GM19463 (cell line): ENCODE data around the gene WWTR1.

ENCODE experiments used
- ATAC-seq: cut with Tn5 transposase; IDR thresholded peaks from one replicate; pipeline ENCODE4 v1.9.1; 2021; ENCODE audit warnings: mild to moderate bottlenecking, moderate library complexity; ENCODE audit not compliant: unreplicated experiment

The WWTR1 gene

DNA sequence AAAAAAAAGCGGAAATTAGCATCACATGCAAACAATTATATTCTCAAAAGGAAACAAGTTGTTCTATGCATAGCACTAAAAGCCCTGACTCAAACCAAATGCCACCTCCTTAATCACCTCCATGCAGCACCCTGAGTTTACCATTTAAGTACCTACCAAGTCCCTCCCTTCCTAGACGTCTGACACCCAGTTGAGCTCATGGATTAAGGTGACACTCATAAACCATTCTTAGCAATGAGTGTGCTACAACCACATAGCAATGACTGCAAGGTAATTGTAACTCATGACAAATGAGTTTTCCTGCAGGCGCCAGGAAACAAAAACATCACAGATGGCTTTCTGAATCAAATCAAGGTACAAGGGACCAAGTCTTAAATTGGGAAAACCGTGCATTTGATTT, 32.0 kb downstream of the WWTR1 start:
- no peak for ATAC-seq

DNA sequence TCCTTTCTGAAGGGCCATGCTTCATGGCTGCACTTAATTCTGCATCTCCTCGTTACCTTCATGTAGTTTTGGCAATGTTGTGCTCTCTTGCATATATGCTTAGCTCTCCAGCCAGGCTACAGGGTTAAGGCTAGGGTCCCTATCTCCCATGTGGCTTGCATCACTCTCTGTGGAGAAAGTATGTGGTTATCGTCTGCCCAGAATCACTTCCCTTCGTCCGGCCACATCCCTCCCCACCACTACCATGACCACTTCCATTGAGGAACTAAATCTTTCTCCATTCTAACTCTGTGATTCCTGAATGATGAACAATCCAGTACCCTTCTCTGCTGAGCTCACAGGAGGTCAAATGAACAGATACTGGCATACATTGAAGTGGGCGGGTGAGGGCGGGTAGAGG, 34.0 kb downstream of the WWTR1 start:
- ATAC-seq, result no peak

- ATAC-seq, result peak; percentile 70
Observed at GRCh38 chr3:149621218-149622005, 36.4 kb downstream of the WWTR1 start.

GRCh38 chr3:149620291-149621020, 37.4 kb downstream of the WWTR1 start:
- ATAC-seq, result peak; percentile 66

GRCh38 chr3:149619136-149619535, 38.7 kb downstream of the WWTR1 start:
- no peak for ATAC-seq

DNA sequence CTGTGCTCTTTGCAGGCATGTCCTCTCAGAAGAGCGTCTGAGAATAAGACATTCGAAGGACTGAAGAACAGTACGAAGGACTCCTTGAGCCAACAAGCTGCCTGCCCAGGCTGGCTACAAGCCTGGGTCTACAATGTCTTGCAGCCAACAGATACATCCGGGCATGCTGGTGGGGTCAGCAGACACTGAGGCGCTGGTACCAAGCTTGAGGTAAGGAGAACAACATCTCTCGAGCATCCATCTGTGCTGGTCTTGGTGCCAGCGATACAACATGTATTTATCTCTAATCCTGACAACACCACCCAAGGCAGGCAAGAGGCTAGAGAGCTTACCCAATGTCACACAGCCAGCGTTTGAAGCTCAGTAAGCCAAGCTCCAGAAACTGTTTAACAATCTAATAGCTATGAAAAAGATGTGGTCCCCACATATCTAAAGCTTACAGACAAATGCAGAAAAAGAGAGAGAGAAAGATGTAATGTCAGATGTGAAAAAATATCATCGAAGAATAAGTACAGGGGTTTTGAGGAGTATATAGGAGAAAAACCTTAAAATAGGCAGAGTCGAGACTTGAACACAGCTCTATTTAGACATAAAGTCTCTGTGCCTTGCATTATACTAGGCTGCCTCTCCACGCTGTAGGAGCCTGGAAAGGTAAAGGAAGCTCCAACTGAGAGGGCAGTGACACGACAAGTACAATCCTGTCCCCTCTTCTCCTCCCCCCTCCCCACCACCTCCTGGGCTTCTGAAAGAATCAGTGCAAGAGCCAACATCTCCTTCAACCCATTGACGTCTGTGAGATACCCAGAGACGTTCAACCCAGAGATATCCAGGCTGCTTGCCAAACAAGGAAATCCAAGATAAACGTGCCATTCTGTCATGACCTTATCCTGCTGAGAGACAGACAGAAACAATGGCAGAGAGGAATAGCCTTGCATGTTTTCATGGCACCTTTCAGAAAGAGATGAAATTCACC, 39.4 kb downstream of the WWTR1 start:
- ATAC-seq, result no peak

GRCh38 chr3:149615731-149616221, 42.0 kb downstream of the WWTR1 start:
- no peak for ATAC-seq

DNA sequence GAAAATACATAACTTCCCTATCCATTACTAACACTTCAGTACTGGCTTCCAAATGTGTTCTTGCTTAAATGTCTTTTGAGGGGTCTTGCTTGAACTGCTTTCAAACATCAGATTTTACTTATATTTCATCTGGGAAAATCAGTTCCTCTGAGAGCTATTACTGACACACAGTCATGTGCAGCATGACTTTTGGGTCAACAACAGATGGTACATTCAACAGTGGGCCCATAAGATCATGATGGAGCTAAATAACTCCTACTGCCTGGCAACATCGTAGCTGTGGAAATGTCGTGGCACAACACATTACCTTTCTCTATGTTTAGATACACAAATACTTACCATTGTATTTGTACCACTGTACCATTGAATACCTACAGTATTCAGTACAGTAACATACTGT, 43.8 kb downstream of the WWTR1 start:
- no peak for ATAC-seq

DNA sequence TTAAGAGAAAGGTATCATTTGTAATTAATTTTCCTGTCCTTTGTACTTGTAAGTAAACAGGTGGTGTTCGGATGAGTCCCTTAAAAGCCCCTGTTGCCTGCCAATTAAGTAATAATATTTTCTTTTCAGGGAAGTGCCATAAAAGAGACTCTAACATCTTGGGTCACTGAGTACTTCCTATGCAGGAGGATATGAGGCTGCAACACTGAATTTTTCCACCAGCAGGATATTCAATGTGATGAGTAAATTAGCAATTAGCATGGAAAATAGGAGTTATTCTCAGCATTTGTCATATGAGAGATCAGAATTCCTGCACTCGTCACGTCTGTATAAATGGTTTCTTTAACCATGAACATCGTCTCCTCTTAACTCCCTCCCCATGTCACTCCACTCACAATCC, 45.4 kb downstream of the WWTR1 start:
- no peak for ATAC-seq

GRCh38 chr3:149611149-149611548, 46.7 kb downstream of the WWTR1 start:
- no peak for ATAC-seq

DNA sequence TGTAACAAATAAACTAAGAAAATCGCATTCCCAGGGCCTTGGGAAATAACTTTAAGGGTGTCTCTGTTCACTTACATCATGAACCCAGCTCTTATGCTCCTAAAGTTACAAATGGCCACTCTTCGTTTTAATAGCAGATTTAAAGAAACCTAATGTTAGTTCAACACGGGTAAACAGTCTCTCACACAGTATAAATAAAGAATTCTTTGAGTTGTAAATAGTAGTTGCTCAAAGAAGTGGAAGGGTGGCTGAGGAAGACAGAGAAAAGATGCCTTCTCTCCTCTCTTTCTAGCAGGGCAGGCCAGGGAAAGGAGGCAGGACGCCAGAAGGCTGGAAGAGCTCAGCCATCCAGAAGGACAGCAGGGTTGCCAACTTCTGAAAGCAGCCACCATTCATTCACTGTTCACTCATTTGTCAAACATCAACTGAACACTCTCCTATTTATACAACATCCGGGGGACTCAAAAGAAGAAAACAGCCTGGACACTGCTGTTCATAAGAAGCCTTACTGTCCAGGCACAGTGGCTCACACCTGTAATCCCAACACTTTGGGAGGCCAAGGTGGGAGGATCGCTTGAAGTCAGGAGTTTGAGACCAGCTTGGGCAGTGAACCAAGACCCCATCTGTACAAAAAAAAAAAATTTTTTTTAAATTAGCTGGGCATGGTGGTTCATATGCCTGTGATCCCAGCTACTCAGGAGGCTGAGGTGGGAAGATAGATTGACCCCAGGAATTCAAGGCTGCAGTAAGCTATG, 47.3 kb downstream of the WWTR1 start:
- ATAC-seq, result no peak

- ATAC-seq, result peak; percentile 97
Observed at GRCh38 chr3:149609595-149609994, 48.2 kb downstream of the WWTR1 start.

GRCh38 chr3:149608987-149609386, 48.8 kb downstream of the WWTR1 start:
- ATAC-seq, result no peak

- no peak for ATAC-seq
Observed at GRCh38 chr3:149605902-149606301, 51.9 kb downstream of the WWTR1 start.

DNA sequence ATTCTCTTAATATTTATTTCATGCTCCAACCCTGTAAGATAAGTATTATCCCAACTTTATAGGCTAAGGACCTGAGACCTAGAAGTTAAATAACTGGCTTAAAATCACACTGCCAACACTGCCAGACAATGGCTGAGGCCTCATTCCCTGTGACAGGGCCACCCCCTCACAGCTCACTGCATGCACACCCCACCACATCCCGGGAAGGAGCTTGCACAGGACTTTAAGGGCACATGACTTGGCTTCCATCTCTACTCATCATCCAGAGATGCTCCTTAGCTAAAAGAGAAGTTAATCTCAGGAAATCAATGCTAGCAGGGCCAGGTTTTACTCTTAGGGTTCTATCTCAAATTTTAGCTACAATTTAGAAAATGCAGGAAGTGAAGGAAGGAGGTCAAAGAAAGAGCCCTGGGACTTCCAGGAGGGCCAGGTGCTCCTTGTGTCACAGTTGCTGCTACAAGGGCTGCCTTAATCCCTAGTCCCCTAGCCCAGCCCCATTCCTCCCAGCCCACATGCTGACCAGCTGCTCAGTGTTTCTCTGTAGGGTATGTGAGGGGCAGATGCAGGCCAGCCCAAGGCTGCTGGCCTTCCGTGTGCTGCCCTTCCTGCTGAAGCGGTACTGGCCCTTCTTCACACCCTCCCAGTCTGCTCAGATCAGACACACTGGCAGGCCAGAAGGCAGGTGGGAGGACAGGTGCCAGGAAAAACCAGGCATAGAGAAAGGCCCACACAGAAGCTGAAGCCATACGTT, 53.5 kb downstream of the WWTR1 start:
- ATAC-seq, result no peak

- no peak for ATAC-seq
Observed at GRCh38 chr3:149603126-149604074, 54.4 kb downstream of the WWTR1 start.

GRCh38 chr3:149600634-149601033, 57.2 kb downstream of the WWTR1 start:
- ATAC-seq, result no peak

GRCh38 chr3:149599236-149599635, 58.6 kb downstream of the WWTR1 start:
- ATAC-seq, result no peak
